Mesenteric fat pad (tissue), 1 donor: Measurements from ENCODE around the gene HOXC6. TPM values are rescaled to one million over a fixed set of nuclear protein-coding genes. Genes with fewer than 3 reads are reported as not detected.

ENCODE experiments used
- DNase-seq: peaks from one replicate; pipeline ENCODE4 v3.0.0-alpha.2; 2020; ENCODE audit warnings: low spot score
- total RNA-seq: library from RNA; stranded (reverse); fragmentation: NEBNext Ultra II Directional; extraction: Animal tissue kit (Norgen Biotek cat#: 25700); gene quantifications from one replicate; pipeline ENCODE4 v1.2.1, GENCODE V29; 2021
- donor health status: DM: yes; HTN: yes; CAD: no.

Gene HOXC6
- total RNA-seq, 1 donor from 2014 or later: 0.74 TPM

DNA sequence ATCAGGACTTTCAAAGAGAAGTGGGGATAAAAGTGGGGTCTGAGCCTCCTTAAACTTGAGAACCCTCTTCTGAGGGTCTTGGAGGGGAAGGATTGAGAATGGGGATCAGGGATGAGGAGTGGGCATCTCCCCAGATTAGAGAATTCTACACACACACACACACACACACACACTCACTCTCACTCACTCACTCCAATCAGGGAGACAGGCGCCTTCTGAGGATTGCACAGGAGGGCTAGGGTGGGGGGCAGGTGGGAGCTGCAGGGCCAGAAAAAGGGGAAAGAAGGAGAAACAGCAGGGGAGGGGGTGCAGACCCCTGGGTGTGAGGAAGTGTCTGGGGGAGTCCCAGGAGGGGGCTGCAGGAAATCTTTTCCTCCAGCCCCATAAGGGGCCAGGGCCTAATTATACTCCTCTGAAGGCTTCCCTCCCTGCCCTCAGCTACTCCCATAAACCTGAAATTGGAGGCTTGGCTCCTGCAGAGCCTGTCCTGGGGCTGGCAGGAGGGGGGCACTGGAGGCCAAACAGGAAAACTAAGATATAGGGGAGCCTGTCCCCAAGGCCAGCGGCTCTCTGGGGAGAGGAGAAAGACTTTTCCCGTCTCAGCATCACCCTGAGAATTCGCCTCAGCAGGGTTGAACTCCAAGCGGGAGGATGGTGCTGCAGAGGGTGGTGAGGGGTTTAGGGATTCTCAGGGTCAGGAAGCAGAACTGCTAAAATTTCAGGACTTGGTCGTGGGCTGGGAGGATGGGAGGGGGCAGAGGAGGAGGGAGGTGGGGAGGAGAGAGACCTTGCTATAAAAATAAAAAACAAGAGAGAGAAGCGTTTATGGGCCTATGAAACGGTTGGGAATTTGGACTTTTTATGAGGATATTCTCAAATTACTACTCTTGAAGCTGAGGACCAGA is 26.7 kb upstream of the HOXC6 start:
- DNase-seq: no peak

DNA sequence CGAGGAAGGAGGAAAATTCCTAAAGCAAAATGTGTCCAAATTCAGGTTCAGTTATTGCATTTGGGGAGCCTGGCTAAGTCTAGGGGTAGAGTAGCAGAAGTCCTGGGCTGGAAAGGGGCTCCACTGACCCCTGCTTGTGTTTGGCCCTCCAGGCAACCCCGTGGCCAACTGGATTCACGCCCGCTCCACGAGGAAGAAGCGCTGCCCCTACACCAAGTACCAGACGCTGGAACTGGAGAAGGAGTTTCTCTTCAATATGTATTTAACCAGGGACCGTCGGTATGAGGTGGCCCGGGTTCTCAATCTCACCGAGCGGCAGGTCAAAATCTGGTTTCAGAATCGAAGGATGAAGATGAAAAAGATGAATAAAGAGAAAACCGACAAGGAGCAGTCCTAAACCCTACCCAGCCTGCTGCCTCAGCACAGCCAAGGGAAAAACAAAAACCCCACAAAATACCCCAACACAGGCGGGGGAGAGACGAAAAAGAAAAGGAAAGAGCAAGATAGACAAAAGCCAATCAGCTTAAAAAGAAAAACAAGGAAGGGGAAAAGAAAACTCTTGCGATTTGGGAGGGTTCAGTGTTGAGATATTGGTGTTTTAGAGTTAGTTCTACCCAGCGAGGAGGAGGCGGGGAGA is 25.8 kb upstream of the HOXC6 start:
- no peak for DNase-seq

DNA sequence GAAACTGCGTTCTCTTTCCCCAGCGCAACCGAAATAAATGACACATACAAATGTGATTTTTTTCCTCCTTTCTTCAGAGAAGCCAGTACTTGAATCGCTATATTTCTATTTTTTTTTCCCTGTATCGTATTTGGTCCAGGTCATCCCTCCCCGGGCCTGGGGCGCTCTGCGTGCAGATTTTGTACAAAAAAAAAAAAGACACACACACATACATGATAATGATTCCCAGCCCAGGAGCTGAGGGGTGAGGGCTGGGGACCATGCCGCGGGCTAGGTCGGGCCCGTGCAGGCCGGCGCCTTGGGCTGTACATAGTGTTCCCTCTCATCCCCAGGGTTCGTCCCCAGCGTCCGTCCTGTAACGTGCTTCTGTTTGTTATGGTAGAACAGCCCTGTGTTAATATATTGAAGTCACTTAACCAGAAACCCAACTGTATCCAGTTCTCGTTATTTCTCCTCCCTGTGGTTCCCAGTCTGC is 25.3 kb upstream of the HOXC6 start:
- no peak for DNase-seq

DNA sequence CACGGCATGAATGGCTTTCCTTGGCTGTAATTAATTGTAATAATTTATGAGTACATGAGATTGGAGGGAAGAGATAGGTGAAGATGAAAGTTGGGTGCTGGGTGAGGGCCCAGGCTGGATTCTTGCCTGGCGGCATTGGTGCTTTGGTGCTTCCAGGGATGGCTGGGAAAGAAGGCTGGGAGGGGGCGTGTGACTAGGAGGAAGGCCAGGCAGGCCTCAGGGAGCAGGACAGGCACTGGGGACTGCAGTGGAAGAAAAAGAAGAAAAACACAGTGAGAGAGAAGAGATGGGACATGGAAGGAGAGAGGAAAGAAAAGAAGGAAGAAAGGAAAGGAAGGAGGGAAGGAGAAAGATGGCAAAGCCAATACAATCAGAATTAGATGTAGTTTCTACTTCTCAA is 24.6 kb upstream of the HOXC6 start:
- no peak for DNase-seq

DNA sequence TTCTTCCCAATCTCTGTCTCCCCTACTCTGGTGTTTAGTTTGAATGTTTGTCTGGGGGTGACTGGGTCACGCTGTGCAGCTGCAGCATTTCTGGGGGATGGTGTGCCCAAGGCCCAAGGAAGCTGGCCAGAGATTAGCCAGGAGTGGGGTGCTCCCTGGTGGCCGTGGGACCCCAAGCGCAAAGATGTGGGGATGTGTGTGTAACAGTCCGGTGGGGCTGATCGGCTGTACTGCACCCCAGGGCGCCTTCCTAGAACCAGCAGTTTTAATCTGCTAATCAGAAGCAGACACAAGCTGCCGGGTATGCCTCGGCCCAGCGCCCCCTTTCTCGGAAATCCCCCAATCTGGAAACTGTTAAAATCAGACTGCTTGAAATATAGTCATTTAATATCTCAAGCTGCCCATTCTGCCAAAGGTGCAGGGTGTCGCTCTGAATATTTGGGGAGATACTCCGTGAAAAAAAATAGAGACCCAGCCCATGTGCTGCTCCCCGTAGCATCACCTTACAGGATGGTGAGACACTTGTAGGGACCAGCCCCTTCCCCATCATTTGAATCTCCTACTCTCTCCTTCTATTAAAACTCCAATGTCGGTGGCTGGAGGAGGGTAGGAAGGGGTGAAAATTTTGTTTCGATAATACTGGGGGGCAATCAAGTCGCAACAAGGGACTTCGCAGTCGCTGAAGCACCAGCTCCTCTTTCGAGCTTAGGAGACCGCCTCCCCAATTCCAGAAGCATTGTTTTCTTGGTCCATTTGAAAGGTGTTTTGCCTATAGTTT is 24.0 kb upstream of the HOXC6 start:
- DNase-seq: no peak

DNA sequence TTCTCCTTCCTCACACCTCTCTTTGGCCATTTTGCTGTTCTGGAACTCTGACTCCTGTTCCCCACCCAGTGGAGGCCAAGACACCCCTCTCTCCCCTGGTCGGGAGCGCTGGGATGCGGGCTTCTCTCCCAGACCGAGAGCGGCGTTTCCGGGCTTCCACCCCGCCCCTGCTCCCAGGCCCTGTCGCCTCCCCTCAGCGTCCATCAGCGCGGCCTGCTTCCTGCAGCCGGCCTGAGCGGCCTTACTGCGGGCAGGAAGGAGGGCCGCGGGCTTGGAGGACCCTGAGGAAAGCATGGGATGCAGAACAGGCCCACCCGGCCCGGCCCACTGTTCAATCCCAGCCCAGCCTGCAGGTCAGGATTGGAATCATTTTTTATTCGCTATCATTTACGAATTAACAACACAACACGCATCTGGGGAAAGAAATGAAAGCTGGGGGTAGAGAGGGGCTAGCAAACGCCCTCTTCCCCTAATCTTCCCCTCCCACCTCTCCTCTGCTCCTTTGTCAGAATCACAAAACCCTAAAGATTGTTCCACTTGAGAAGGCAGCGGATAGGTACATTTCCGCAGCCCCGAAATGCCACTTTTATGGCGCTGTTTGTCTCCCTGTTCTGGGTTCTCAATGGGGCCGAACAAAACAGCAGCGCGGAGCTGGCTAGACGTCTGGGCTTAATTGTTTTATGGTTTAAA is 23.3 kb upstream of the HOXC6 start:
- no peak for DNase-seq

DNA sequence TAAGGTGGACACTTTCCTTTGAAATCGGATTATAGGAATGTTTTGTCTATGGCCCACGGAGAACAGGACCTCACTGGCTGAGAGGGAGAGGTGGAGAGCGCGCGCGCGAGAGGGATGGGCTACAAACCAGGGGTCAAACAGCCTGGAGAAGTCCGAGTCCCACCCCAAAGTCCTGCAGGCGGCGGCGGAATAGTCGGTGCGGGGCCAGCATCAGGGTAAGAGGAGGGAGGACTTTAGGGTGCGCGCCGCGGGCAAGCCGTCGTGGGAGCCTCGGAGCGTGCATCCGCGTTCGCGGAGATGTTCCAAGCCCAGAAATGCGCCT is 22.7 kb upstream of the HOXC6 start:
- DNase-seq: no peak

DNA sequence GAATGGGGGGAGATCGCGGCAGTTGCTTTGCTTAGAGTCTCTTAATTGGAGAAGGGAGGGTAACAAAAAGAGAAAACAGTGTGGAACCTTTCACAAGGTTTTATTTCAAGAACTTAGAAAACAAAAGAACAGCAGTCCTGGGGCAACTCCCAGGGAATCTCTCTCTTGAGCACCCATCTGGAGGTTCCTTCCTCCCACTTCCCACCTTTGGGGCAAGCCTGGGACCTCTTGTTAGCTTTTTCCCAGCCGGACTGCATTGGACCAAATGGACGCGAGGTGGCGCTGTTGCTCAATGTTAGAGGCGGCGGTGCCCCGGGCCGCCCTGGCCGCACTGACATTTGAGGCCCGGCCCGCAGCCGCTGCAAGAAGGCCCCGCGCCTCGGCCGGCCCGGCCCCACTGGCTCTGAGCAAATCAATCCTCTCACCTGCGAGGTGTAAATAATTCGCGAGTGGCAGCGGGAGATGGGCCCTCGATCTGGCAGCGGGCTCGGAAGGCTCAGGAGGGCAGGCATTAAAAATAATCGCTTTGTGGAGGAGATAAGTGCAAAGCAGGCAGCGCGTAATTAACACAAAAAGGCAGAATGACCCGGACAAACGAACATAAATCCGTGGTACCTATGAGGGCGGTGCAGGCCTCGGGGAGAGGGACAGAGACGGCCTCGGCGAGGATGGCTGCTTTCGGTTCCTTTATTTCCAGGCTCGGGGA is 22.2 kb upstream of the HOXC6 start:
- DNase-seq: peak; percentile 95

DNA sequence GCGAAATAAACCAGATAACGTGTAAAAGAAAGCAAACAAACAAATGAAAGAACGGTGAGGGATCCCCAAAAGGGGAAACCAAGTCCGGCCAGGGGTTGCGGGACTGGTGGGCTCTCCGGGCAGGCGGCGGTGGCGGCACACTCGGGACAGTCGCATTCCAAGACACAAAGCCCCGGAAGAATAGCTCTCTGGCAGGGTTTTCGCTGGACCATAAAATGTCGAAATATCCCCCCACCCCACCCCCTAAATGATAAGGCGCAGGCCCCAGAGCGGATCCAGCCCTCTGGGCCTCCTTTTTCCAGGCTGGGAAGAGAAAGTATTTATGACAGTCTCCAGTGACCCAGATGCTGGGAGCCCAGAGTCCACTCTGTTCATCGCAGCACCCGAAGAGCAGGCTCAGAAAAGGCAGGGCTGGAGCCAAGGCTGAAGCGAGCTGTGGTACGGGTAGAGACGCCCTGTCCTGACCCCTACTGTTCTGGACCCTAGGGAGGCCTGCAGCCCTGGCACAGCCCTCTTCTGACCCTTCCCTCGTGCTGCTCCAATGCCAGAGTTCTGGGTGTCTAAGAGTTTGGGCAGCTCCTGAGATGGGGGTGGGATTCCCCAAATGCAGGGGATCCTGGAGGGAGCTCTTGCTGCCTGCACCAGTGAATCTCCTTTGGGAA is 21.6 kb upstream of the HOXC6 start:
- DNase-seq: no peak

DNA sequence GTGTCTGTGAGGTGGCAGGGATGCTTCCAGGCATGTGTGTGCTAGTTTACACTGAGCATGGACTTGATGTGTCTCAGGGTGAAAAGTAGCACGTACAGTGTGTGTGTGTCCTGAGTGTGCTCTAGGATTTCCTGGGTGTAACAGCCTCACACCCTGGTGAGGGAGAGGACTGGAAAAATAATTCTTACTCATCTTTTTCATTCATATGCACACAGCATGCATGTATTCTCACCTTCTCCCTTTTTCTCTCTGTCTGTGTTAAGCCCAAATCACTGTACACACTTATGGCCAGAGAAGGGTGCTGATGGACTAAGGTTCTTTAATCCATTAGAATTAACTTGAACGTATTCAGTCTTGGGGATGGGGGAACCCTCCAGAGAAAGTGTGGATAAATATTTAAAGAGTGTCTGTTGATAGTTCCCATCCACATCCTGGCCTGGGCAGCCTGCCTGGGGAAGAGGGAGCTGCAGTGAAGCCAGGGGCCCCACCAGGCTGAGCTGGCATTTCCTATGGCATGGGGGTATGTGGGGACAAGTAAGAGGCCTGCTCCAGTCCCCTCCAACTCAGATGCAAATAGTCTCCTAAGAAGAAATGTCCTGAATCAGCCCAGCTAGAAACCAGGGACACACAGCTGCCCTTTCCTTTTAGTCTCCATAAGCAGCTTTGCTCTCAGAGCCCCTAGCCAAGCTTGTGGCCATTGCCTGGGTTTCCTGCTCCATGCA is 20.5 kb upstream of the HOXC6 start:
- no peak for DNase-seq

DNA sequence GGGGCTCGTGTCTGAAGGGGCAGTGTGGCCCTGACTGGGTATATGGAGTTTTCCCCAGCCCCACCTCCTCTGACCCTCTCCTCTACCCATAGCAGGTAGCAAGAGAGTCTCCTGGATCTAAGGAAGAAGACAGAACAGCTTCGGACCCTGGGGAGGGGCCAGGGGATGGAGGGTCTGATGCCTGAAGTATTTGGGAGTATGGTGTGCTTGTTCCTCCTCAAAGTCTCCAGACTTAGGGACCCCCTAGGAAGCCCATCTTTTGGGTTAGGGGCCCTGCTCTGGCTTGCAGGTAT is 20.0 kb upstream of the HOXC6 start:
- no peak for DNase-seq

DNA sequence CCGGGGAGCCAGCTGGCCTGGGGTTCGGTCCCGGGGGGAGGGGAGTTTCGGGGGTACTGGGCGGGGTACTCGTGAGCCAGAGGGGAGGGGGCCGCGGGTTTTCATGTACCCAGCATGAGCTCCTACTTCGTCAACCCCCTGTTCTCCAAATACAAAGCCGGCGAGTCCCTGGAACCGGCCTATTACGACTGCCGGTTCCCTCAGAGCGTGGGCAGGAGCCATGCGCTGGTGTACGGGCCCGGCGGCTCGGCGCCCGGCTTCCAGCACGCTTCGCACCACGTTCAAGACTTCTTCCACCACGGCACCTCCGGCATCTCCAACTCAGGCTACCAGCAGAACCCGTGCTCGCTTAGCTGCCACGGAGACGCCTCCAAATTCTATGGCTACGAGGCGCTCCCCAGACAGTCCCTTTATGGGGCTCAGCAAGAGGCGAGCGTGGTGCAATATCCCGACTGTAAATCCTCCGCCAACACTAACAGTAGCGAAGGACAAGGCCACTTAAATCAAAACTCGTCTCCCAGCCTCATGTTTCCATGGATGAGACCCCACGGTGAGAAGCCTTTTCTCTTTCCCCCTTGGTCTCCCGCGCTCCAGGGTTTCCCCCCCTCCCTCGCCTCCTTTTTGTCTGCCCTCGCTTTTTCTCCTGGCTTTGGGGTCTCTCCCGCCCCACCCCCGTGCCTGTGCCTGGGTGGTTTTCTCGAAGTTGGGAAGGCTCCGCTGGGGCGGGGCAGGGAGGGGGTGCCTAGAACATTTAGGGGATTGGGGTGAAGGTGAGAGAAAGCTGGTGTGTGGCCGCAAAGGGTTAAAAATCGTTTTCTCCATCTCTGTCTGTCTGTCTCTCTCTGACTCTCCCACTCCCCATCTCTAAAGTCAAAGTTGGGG is 18.8 kb upstream of the HOXC6 start:
- no peak for DNase-seq

DNA sequence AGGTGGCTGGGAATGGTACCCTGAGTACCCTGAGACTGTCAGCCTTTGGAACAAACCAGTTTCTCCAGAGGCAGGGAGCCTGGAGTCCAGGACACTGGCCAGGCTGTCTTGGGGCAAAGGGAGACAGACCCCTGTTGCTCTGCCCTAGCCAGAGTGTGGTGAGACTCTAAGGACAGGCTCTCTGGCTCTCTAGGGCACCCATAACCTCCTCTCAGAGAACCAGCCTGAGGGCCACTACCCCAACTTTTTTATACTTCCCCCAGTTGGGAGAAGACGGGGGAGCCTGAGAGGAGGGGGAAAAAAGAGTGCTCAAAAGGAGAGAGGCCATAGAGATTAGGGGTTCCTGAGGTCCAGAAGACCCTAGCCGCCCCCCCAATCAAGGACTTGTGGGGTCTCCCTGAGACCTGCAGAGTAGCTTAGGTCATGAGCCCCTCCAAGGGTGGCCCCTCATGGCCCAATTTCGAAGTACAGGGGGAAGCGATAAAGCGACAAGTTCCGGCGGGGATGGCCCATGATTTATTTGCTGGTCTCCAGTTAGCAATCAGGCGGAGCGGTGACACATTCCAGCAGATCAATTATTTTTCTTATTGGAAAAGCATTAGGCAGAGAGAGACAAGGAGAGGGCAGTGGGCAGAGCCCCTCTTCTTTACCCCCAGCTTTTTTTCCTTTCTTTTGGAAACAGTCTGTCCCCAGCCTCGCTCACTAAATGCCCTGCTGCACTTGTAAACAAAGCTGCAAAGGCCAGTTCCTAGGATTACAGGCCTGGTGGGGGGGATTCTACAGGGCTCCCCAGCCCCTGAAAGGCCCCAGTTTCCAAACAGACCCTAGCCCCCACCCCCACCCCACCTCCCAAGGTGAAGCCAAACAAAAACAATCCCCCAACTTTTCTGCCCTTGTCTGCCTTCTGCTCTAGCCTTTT is 17.9 kb upstream of the HOXC6 start:
- no peak for DNase-seq

DNA sequence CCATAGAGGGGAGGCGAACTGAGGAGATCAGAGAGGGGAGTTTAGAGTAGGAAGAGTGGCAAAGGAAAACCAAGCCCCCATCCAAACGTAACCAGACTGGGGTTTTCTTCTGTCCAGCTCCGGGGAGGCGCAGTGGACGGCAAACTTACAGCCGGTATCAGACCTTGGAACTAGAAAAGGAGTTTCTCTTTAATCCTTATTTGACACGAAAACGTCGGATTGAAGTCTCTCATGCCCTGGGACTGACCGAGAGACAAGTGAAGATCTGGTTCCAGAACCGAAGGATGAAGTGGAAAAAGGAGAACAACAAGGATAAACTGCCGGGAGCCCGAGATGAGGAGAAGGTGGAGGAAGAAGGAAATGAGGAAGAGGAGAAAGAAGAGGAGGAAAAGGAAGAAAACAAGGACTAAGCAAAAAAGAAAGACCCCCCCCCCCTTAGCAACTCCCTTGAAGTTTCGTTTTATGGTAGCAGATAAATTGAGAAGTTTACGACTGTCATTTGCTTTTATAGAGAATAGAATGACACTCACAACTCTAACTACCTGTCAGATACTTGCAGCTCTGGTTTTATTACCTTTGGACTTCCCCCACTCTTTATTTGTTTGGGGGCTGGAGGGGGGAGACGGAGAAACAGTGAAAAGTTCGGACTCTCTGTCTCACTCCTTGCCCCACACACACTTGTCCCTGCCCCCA is 17.1 kb upstream of the HOXC6 start:
- no peak for DNase-seq

DNA sequence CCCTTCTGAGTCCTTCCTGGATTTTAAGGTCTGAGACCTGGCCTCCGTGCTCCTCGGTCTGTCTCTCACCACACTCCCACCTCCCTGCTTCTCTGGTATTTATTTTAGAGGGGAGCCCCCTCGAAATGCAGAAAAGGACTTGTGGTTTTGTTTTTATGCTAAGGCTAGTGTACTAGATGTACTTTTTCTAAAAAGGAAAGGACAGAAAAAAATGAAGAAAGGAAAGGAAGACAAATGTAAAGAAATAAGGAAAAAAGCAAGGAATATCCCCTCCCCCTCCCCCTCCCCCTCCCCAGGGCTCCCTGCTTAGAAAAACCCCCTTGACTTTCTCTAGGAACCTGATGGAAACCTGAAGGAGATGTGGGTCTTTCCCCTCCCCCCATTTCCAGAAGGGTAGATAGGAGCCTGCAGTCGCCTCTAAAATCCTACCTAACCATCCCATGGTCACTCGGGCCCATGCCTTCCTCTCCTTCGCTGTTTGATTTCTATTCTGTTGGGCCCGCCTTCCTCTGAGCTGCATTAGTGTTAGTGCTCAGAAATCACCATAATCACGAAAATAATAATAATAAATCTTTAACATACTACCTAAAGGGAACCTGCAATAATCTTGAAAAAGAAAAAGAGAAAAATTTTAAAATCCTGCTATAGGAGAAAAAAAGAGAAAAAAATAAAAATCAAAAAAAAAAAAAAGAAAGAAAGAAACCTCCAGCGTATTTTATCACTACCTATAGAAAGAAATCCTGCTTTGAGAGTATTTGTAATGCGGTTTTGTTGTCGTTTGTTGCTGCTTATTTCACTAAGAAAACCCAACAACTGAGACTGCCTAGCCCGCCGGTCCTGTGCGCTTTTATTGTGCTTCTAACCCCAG is 16.3 kb upstream of the HOXC6 start:
- no peak for DNase-seq
